OCI-LY3 (cell line): ENCODE data around the gene RNASET2.

ENCODE experiments used
- EZH2phosphoT487 ChIP-seq: fragments of 200-600 bp; shearing (Covaris generic); IDR thresholded peaks from 2 replicates; pipeline ENCODE4 v1.6.1; 2018; ENCODE audit warnings: antibody characterized with exemption, mixed run types, low read depth
- TF ChIP-seq, protein P1 (sequence below): fragments of 200-600, 300-600 bp; sonication (generic); IDR thresholded peaks from 2 replicates; pipeline ENCODE4 v1.5.1; 2014; ENCODE audit warnings: antibody characterized with exemption, low read length, low read depth

DNA sequence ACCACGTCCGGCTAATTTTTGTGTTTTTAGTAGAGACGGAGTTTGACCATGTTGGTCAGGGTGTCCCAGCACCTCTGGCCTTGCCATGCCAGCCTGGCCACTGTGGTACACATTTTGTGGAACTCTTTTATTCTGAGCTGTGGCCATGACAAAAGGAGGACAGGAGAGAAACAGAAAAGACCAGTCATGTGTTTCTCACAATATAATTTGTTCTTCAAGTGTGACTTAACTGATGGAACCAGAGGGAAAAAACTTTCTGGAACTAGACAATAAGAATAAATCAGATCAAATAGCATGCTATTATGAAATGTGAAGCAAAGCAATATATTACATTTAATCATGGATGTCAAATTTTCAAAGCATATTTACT is 4.2 kb upstream of the RNASET2 start:
- TF ChIP-seq, protein P1, sequence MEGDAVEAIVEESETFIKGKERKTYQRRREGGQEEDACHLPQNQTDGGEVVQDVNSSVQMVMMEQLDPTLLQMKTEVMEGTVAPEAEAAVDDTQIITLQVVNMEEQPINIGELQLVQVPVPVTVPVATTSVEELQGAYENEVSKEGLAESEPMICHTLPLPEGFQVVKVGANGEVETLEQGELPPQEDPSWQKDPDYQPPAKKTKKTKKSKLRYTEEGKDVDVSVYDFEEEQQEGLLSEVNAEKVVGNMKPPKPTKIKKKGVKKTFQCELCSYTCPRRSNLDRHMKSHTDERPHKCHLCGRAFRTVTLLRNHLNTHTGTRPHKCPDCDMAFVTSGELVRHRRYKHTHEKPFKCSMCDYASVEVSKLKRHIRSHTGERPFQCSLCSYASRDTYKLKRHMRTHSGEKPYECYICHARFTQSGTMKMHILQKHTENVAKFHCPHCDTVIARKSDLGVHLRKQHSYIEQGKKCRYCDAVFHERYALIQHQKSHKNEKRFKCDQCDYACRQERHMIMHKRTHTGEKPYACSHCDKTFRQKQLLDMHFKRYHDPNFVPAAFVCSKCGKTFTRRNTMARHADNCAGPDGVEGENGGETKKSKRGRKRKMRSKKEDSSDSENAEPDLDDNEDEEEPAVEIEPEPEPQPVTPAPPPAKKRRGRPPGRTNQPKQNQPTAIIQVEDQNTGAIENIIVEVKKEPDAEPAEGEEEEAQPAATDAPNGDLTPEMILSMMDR: no peak
- no peak for TF ChIP-seq EZH2phosphoT487
